Spleen (tissue), 7 donors: Measurements from ENCODE around the gene GRK5.

Source experiments
- POLR2A ChIP-seq, 3 donors: fragments of 450-650 bp; IDR thresholded peaks; one replicate each; pipeline ENCODE4 v1.5.1; 2017; ENCODE audit warnings: antibody characterized with exemption in 3 of 3, mild to moderate bottlenecking in 1 of 3
- TF ChIP-seq, protein P1 (sequence below), 11 experiments: fragments of 200-600 bp in 7 of 11; fragments of 450-650 bp in 4 of 11; sonication (generic) in 4 of 11; IDR thresholded peaks in 8 of 11; conservative IDR thresholded peaks in 3 of 11; 1 replicate in 7 of 11; 2 replicates in 4 of 11; pipeline versions ENCODE4 v1.4.0 to v1.8.0; 2016 to 2021; ENCODE audit warnings: antibody characterized with exemption in 11 of 11, inconsistent platforms in 4 of 11, mild to moderate bottlenecking in 1 of 11
- donor health status: DM: no; HTN: no; CAD: no; lungs with moderate emphysema.
- donor health status: DM: no; HTN: no; CAD: no.
- donor health status: DM: no; HTN: no; CAD: no.

DNA sequence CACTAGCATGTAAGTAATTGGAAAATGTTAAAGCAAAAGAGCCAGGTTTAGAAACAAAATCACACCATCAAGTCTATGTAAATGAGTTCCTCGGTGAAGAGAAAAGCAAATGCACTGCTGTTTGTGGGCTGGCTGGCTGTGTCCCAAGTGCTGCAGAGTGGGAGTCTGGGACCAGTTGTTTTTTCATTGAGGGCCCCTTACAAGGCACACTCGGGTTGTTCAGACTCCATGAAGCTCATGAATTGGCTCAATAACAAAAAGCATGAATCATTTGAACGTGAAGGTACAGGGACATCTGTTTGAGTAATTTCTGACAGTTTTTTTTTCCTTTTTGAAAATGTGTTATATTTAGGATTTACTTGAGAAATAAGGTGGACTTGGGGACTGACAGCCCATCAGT lies 28.0 kb downstream of the GRK5 start:
- TF ChIP-seq, protein P1, sequence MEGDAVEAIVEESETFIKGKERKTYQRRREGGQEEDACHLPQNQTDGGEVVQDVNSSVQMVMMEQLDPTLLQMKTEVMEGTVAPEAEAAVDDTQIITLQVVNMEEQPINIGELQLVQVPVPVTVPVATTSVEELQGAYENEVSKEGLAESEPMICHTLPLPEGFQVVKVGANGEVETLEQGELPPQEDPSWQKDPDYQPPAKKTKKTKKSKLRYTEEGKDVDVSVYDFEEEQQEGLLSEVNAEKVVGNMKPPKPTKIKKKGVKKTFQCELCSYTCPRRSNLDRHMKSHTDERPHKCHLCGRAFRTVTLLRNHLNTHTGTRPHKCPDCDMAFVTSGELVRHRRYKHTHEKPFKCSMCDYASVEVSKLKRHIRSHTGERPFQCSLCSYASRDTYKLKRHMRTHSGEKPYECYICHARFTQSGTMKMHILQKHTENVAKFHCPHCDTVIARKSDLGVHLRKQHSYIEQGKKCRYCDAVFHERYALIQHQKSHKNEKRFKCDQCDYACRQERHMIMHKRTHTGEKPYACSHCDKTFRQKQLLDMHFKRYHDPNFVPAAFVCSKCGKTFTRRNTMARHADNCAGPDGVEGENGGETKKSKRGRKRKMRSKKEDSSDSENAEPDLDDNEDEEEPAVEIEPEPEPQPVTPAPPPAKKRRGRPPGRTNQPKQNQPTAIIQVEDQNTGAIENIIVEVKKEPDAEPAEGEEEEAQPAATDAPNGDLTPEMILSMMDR (IDR thresholded peaks at IDR 0.05 in 8 of 11, conservative IDR thresholded peaks at IDR 0.05 in 3 of 11): no peak
- no peak for TF ChIP-seq POLR2A (IDR thresholded peaks at IDR 0.05)
